Anterior cingulate cortex (tissue), 58 donors: Measurements from ENCODE around the gene DTL.

Source experiments
- DNase-seq, 58 donors: peaks; one replicate each; lab custom pipeline; 2025; lab: John Stamatoyannopoulos, UW

The DTL gene

DNA sequence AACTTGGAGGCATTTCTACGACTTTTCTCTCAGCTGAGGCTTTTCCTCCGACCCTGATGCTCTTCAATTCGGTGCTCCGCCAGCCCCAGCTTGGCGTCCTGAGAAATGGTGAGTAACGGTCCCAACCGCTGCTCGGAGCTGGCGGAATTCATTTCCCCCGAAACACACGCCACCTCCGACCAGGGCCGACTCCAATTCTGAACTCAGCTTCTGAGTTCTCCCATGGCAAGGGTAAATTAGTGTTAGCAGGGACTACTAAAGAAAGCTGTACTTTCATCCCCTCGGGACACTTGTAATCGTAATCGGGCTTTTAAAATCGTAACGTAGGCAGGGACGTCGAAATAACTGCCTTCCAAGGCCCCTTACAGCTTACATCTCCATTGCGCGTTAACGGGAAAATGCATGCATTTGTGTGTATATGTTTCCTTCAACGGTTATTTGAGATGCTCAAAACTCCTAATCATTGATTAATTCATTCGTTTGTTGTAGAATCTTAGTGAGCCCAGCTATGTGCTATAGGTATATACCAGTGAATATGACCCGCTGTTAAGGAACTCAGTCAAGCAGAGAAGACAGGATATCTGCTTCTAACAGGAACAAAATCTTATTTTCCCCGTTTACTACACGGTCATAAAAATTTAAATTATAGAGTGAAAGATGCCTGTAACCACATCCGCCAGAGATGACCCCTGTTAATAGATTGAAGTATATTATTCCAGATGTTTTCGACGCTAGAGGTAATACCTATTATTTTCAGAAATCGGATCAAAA, 472 bp downstream of the DTL start:
- no peak for DNase-seq

DNA sequence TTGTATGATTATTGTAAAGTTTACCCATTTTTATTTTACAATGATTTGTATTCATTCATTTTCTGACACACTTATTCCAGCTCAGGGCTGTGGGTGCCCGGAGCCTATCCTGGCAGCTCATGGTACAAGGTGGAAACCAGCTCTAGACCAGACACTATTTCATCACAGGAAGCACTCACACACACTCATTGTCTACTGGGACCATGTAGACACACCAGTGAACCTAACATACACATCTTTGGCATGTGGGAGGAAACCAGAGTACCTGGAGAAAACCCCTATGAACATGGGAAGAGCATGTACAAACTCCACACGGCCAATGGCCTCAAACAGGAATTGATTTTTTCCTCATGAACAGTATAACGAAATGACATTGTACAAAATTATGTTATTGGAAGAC, 2.4 kb downstream of the DTL start:
- no peak for DNase-seq

DNA sequence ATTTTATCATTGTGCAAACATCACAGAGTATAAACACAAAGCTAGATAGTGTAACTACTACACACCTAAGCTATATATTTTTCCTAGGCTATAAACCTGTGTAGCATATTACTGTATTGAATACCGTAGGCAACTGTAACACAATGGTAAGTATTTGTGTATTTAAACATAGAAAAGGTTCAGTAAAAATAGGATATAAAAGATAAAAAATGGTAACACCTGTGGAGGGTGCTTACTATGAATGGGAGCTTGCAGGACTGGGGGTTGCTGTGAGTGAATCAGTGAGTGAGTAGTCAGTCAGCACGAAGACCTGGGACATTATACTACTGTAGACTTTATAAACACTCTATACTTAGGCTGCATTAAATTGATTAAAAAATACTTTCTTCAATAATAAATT, 4.1 kb downstream of the DTL start:
- no peak for DNase-seq

DNA sequence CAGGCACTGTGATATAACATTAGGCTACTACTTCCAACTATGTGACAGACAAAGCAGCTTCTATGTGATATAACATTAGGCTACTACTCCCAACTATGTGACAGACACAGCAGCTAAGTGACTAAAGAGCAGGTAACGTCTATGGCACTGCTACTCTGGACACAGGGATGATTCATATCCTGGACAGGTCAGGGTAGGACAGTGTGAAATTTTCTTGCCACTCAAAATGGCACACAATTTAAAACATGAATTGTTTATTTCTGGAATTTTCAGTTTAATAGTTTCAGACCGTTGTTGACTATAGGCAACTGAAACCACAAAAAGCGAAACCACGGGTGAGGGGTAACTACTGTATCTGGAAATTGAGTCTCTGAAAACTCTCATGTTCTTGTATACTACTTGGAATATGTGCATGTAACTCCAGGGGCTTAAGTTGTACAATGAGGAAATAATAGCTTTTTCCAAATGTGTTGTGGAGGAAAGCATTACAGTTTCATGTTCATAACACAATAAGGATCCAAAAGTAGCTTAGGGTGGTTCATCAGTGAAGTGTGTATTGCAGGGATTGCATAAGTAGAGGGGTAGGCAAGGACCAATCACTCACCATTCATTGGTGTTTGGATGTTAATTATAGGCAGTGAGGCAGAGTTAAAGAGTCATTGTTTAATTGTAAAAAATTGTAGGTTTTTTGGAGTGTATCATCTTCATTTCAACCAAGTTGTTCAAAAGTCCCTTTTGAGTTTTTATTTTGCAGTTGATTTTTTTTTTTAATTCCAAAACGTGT, 5.3 kb downstream of the DTL start:
- DNase-seq = no peak

DNA sequence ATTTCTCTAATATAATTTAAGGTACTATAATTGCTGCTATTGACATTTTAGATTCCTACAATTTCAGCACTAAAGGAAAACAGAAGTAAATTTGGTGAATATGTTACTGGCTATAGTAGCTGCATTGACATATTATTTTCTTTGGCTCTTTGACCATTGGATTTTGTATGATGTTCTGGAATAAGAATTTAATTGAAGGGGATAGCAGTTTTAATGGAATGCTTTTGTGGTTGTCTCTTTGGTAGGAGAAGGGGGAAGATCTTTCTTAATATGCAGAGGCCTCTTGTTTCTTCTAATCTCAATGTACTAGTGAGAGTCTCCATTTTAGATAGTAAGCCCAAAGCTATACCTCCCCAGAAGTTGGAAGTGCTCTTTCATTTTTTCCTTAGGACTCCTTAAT, 6.9 kb downstream of the DTL start:
- no peak for DNase-seq

DNA sequence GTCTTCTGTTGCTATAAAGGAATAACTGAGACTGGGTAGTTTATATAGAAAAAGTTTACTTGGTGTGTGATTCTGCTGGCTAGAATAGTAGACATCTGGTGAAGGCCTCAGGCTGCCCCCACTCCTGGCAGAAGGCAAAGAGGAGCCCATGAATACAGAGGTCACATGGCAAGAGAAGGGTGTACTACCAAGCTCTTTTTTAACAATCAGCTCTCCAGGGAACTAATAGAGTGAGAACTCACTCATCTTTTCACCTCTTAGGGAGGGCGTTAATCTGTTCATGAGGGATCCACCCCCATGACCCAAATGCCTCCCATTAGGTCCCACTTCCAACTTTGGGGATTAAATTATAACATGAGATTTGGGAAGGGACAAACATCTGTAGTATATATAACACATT, 9.3 kb downstream of the DTL start:
- DNase-seq = no peak

DNA sequence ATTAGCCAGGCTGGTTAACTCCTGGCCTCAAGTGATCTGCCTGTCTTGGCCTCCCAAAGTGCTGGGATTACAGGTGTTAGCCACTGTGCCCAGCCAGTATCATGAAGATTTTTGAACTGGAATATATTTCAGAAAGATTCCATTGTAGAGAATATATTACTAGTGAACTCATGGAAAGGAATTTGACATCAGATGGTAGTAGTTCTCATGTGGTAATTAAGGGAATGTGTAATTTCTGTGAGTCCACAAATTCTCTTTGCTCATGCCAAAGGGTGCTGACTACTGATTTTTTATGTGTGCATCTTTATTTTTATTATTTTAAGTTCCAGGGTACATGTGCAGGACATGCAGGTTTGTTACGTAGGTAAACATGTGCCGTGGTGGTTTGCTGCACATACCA, 10.4 kb downstream of the DTL start:
- DNase-seq = no peak

DNA sequence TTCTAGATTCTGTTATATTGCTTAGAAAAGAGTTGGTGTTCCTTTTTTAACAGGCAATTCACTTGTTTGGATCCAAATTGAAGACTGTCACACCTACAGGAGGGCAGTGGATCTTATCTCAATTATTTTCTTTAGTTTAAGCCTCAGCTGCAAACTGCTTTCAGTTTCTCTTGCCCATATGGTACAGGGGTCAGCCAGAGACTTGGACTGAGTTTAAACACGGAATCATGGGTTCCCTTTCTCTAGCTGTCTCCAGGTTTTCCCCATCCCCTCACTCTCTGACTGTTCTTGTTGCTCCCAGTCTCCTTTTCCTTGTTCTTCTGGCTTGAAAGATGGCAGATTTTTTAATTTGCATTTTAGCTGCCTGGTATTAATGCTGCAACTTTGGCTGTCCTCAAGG, 18.4 kb downstream of the DTL start:
- DNase-seq = no peak

DNA sequence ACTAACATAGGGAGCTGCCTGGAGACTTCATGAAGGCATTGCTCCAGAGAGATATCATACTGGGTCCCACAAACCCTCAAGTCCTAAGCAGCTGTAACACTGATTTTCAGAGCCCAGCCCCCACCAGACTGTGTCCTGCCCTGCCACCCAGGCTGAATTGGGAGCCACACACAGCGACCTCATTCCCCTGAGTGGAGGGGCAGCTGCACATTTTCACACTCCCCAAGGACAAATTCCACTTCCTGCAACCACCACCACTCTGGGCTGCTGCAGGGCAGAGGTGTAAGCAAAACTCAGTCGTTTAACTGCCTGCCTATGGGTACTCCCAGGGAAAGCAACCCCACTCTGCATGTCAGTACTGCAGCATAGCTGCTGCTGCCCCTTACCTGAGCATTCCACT, 19.8 kb downstream of the DTL start:
- no peak for DNase-seq

DNA sequence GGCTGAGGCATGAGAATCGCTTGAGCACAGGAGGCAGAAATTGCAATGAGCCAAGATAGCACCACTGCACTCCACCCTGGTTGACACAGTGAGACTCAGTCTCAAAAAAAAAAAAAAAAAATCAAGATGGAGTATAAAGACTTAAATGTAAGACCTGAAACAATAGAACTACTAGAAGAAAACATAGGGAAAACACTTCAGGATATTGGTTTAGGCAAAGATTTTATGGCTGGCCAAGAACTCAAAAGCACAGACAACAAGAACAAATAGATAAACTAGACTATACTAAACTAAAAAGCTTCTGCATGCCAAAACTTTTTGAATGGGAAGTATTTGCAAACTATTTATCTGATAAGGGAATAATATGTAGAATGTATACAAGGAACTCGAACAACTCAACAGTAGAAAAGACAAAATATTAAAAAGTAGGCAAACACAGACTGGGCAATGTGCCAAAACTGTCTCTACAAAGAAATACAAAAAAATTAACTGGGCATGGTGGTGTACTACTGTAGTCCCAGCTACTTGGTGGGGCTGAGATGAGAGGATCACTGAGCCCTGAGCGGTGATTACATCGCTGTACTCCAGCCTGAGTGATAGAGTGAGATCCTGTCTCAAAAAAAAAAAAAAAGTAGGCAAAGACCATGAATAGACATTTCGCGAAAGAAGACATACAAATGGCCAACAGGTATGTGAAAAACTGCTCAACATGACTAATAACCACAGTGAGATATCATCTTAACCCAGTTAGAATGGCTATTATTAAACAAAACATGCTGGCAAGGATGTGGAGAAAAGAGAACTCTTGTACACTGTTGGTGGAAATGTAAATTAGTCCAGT, 25.3 kb downstream of the DTL start:
- DNase-seq = no peak

DNA sequence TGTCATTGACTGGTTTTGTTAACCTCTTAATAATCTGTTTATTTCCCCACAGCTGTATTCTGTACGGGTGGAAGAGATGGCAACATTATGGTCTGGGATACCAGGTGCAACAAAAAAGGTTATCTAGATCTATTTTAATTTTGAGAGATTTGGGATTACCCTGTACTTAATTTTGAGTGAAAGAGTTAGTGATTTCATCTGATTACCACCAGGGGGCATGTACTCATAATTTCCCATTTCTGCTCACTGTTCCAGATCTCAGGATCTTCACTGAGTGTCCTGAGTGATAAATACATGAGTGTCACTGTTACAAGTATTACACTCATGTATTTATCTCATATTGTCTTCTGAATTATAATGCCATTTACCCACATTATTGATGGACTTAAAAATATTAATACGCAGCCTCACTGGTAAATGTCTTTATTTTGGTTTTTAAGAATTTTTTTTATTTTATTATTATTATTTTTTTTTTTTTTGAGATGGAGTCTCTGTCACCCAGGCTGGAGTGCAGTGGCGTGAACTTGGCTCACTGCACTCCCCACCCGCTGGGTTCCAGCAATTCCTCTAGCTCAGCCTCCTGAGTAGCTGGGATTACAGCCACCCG, 27.4 kb downstream of the DTL start:
- peak in 1 of 58 donors; percentile 20 for DNase-seq

DNA sequence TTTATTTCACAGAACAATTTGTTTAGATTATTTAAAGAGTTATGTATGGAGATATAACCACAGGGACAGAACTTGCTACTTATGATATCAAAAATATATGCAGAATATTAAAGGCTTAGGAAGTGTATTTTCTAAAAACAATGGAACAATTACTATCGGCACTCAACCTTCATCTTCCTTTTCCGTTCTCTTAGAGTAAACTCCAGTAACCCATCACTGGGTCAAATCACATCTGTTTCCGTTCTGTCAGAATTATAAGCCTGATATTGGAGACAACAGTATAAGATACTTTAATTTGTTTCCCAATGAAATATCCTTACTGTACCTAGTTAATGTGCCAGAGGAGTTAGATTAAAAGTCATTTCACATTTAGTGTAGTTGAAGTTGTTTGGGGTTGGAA, 32.2 kb downstream of the DTL start:
- DNase-seq = no peak

DNA sequence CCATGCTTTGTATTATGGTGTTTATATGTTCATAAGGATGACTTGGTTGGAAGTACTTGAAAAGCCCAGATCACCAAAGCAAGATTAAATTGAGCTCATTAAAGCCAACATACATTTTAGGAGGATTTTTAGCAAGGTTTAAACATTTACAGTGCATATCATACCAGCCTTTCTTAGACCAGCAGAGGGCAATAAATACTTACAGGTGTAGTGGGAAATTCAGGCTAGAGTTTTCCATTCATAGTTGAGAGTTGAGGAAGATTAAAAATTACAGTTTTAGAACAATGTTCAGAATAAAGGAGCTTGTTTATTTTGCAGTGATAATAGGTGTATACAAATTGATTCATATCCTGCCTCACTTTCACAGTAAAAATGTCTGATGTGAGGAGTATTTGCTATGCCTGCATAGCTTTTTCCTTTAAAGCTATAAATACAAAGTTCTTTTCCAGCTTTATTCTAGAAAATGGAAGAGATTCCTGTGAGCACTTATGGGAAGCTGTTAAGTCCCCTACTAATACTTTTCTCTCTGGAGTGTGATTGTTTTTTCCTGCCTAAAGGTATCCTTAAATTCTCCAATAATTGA, 35.3 kb downstream of the DTL start:
- peak in 2 of 58 donors; percentile 12 to 44 for DNase-seq

DNA sequence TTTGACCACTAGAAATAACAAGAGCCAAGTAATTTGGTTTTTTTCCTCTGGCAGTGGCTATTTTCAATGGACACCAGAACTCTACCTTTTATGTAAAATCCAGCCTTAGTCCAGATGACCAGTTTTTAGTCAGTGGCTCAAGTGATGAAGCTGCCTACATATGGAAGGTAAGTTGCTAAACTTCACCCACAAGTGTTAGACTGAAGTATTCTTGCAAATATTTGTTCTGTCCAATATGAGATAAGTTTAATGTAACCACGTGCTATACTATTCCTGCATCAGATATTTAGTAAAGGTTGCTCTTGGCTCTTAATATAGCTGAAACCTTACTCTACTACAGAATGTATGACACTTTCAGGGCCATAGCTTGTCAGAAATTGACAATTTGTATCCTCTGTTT, 36.5 kb downstream of the DTL start:
- no peak for DNase-seq

DNA sequence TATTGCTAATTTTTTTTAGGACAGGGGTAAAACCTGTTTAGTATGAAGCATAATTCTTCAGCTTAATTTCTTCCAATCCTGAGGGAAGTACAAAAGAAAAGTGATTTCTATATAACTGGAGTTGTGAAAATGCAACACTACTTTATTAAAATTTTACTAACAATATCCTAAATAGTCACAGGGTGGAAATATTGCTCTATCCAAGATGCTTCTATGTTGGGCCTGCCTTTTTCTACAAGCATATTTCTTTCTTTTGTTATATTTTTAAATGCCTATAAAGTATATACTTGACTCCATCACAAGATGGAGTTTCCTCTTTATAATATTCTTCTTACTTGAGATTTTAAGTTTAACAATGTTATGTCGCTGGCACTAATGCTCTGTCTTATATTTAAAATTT, 37.9 kb downstream of the DTL start:
- no peak for DNase-seq

DNA sequence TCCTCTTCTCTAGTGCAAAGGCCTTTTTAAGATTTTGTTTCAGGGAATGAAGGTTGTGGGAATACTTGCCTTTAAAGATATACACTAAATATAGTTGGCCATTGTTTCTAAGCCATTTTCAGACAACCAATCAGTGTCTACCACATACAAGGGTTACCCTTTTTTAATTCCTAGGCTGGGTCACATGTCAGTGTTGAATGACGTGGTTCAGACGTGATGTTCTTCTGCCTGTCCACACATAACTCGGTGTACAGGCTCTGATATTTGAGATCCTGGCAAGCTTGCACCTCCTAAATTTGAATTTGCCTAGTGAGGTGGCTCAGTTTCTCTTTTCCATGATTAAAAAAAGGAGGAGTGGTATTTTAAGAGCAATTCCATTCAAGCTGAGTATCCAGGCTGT, 38.8 kb downstream of the DTL start:
- no peak for DNase-seq

DNA sequence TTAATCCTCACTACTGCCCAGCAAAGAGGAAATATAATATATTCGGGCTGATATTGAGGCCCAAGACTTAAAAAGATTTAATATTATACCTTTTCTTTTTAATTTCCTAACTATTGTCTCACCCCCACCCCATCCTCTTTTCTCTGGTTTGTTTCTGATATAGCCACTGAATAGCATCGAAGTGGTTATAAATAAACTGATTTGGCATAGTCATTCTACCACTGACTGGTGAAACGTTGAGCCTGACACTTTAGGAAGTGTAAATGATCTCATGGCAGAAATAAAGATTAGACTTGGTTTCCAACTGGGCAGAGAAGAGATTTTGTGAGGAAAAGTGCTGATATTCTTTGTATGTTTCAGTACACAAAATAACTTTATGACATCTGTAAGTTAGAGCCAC, 39.3 kb downstream of the DTL start:
- DNase-seq = no peak

DNA sequence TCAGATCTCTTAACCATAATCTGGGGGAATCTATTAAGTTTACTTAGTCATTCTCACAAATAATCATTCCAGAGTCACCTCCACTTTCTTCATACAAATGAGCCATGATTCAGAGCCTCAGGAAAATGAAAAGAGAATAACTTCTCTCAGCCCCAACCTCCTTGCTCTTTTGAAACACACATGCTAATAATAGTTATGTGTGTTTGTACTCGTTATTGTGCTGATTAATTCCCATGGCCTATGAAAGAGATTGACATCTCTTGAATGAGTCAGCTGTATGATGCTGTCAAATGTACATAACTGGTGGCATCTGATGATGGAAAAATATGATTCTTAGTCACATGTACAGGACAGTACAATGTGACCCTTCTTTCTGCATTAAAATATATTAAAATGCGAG, 41.5 kb downstream of the DTL start:
- DNase-seq = no peak

DNA sequence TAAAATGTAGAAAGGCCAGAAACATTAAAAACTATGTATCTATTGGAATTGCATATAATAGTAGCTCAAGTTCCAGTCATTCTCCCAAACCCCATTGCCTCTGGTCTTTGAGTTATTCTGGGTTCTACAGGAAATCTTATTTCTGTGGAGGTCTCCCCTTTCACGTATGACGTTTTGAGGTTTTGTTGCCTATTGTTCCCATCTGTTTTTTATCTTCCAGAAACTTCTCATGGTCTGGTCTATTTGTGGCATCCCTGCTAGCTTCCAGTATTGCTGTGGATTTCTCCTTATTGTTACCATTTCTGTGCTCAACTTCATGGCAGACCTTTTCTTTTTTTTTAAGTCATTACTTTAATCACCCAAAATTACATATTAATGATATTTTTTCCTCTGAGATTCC, 43.3 kb downstream of the DTL start:
- DNase-seq = no peak

DNA sequence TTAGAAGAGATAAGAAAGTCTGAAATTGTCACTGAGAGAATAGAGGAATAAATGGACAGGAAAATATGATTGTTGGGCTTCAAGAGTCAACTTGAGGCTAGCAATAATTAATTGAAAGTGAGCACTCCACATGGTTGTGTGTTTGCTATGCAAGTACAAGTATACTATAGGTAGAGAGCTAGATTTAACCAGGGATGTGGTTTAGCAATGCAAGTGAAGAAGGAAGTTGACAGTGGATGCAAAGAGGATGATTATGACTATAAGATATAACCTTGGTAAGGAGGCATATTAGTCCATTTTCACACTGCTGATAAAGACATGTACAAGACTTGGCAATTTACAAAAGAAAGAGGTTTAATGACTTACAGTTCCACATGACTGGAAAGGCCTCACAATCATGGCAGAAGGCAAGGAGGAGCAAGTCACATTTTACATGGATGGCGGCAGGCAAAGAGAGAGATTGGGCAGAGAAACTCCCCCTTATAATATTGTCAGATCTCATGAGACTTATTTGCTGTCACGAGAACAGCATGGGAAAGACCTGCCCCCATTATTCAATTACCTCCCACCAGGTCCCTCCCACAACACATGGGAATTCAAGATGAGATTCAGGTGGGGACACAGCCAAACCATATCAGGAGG, 47.3 kb downstream of the DTL start:
- DNase-seq = no peak
